Coronary artery (tissue), 2 donors: ENCODE results near the gene LIN28B.
"Not testable (repeated sequence)": the region's sequence is repeated elsewhere in the genome, so short reads cannot be mapped to it uniquely, and the experiment has no call there.

Source experiments
- DNase-seq: peaks from one replicate; pipeline ENCODE4 v3.0.0-alpha.2; 2017; ENCODE audit warnings: low spot score
- H3K27ac ChIP-seq, 2 donors: fragments of 200-600 bp; sonication (generic); one replicate each; pipeline ENCODE4 v1.5.1; 2016 to 2019
- H3K4me3 ChIP-seq: fragments of 200-600 bp; sonication (generic); 2 replicates; pipeline ENCODE4 v1.5.1; 2016; ENCODE audit warnings: mild to moderate bottlenecking, moderate library complexity
- CTCF ChIP-seq: fragments of 200-600 bp; sonication (generic); IDR thresholded peaks from one replicate; pipeline ENCODE4 v1.5.1; 2019; ENCODE audit warnings: antibody characterized with exemption

The LIN28B gene

GRCh38 chr6:104995989-104996617 lies 39.2 kb downstream of the LIN28B start:
- Histone ChIP-seq H3K27ac (no peak overlapping the region), H3K4me3 (no peak overlapping the region)
- no peak for DNase-seq
- no peak for TF ChIP-seq CTCF

- no peak overlapping the region for H3K4me3 ChIP-seq
- no peak for DNase-seq
- TF ChIP-seq CTCF = no peak
- H3K27ac ChIP-seq = no peak overlapping the region
Measured at GRCh38 chr6:105001063-105001462, 44.2 kb downstream of the LIN28B start.

- Histone ChIP-seq H3K27ac (no peak overlapping the region), H3K4me3 (no peak overlapping the region)
- TF ChIP-seq CTCF = no peak
- DNase-seq = no peak
Measured at GRCh38 chr6:105001906-105002305, 45.0 kb downstream of the LIN28B start.

- Histone ChIP-seq H3K4me3 (no peak overlapping the region), H3K27ac (no peak overlapping the region)
- TF ChIP-seq CTCF = no peak
- no peak for DNase-seq
Measured at GRCh38 chr6:105005451-105005850, 48.5 kb downstream of the LIN28B start.

- H3K4me3 ChIP-seq, H3K27ac ChIP-seq, DNase-seq: not testable (repeated sequence)
Measured at GRCh38 chr6:105013459-105013858, 56.6 kb downstream of the LIN28B start.

- Histone ChIP-seq H3K27ac (no peak overlapping the region), H3K4me3 (no peak overlapping the region)
Measured at GRCh38 chr6:105014448-105014847, 57.5 kb downstream of the LIN28B start.

GRCh38 chr6:105014954-105015353 lies 58.0 kb downstream of the LIN28B start:
- TF ChIP-seq CTCF = no peak

More at GRCh38 chr6:105014448-105014847, 57.5 kb downstream of the LIN28B start:
- no peak for TF ChIP-seq CTCF
- no peak for DNase-seq

More at GRCh38 chr6:105014954-105015353, 58.0 kb downstream of the LIN28B start:
- Histone ChIP-seq H3K4me3 (no peak overlapping the region), H3K27ac (no peak overlapping the region)
- DNase-seq = no peak
